Ovary (tissue), 9 donors: ENCODE measurements around the gene HEPN1. TPM values are rescaled to one million over a fixed set of nuclear protein-coding genes. Genes with fewer than 3 reads are reported as not detected.

Source experiments
- DNase-seq, 5 donors: peaks; one replicate each; pipeline ENCODE4 v3.0.0-alpha.2; 2019 to 2020
- H3K27ac ChIP-seq, 2 donors: fragments of 200-600 bp; one replicate each; pipeline versions ENCODE4 v1.5.1 to v1.8.0; 2019 to 2022
- H3K27me3 ChIP-seq: fragments of 200-600 bp; one replicate; pipeline ENCODE4 v1.8.0; 2022
- H3K36me3 ChIP-seq: fragments of 200-600 bp; sonication (generic); one replicate; pipeline ENCODE4 v1.5.1; 2019
- H3K4me1 ChIP-seq: one replicate; pipeline ENCODE4 v1.8.1; 2013; ENCODE audit warnings: mild to moderate bottlenecking, moderate library complexity; ENCODE audit not compliant: insufficient read depth
- H3K4me3 ChIP-seq: fragments of 200-600 bp; sonication (generic); one replicate; pipeline ENCODE4 v1.5.1; 2017
- H3K9me3 ChIP-seq, 2 donors: fragments of 200-600 bp in 1 of 2; sonication (generic) in 1 of 2; one replicate each; pipeline versions ENCODE4 v1.5.1 to v1.8.1; 2013 to 2019; ENCODE audit warnings: mild to moderate bottlenecking in 1 of 2, moderate library complexity in 1 of 2
- EP300 ChIP-seq: sonication (generic); formaldehyde crosslinking; IDR thresholded peaks from one replicate; pipeline ENCODE4 v1.6.1; 2017; ENCODE audit warnings: antibody characterized with exemption
- POLR2A ChIP-seq: fragments of 450-650 bp; IDR thresholded peaks from one replicate; pipeline ENCODE4 v1.6.1; 2017; ENCODE audit warnings: antibody characterized with exemption, mild to moderate bottlenecking, moderate library complexity
- WGBS, 3 donors: extraction: QIAGEN DNeasy Blood & Tissue Kit in 1 of 3; methylation state at CpG; one replicate each; pipeline versions ENCODE4 v1.1.5 to v1.1.7; 2013 to 2017; 5-methylcytosine and 5-hydroxymethylcytosine counted together
- intact Hi-C, 4 donors: fragments of 100-400 bp; cut with DNase I; formaldehyde crosslinking; loops; one replicate each; pipeline versions ENCODE4 v1.11.0 to v1.15.1; 2022 to 2023
- polyA plus RNA-seq, 2 donors: library from polyadenylated mRNA; stranded (reverse); fragments of 200-250 nt in 1 of 2; fragments of 350-450 nt in 1 of 2; fragmentation: Illumina TruSeq in 1 of 2; extraction: RNeasy Lipid Tissue Mini Kit (QIAGEN cat#74804) in 1 of 2; gene quantifications; one replicate each; pipeline ENCODE4 v1.2.3, GENCODE V29; 2013 to 2014
- total RNA-seq, 7 donors: library from RNA; depleted of rRNA in 2 of 7; stranded (reverse); fragments of >200 nt in 2 of 7; fragmentation: NEBNext Ultra II Directional in 3 of 7; extraction: Animal tissue kit (Norgen Biotek cat#: 25700) in 3 of 7; gene quantifications; one replicate each; pipeline versions ENCODE4 v1.1.0 to v1.2.4, GENCODE V29; 2016 to 2023
- TF ChIP-seq, protein P1 (sequence below), 3 donors: fragments of 450-650 bp in 2 of 3; fragments of 200-600 bp in 1 of 3; IDR thresholded peaks; one replicate each; pipeline versions ENCODE4 v1.5.1 to v1.8.0; 2016 to 2022; ENCODE audit warnings: antibody characterized with exemption in 3 of 3, mild to moderate bottlenecking in 1 of 3
- donor health status: DM: no; HTN: no; CAD: no; lungs with moderate emphysema.
- donor health status: DM: no; HTN: no; CAD: no.
- donor health status: Bipolar disorder and iron deficiency.
- donor health status: DM: yes; HTN: yes; CAD: no.
- donor health status: DM: no; HTN: no; CAD: no.
- donor health status: DM: yes; HTN: yes; CAD: no.

HEPN1 gene
- total and polyA plus RNA-seq, 9 donors = 0.24 to 0.48 TPM; not detected in 7

DNA sequence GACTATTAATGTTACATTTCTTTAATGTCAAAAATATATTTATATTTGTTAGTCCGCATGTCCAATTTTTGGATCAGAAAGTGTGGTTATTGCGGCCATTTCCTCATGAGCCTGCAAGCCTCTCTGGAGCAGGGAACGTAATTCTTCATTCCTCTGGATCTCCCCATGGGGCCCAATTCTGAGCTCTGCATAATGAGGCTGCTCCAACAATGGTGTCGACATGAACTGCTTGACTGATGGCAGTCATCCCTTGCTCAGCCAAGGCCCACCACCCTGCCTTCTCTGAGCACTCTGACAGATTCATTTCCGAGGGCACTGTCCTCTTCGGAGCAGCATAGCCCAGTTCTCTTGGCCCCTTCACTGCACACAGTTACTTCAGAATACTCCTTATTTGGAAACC, 19.9 kb downstream of the HEPN1 start:
- H3K4me3 ChIP-seq = no peak overlapping the region
- intact Hi-C loops = no loop called here
- no peak for DNase-seq
- TF ChIP-seq EP300 (no peak), POLR2A (no peak)
- TF ChIP-seq, protein P1, sequence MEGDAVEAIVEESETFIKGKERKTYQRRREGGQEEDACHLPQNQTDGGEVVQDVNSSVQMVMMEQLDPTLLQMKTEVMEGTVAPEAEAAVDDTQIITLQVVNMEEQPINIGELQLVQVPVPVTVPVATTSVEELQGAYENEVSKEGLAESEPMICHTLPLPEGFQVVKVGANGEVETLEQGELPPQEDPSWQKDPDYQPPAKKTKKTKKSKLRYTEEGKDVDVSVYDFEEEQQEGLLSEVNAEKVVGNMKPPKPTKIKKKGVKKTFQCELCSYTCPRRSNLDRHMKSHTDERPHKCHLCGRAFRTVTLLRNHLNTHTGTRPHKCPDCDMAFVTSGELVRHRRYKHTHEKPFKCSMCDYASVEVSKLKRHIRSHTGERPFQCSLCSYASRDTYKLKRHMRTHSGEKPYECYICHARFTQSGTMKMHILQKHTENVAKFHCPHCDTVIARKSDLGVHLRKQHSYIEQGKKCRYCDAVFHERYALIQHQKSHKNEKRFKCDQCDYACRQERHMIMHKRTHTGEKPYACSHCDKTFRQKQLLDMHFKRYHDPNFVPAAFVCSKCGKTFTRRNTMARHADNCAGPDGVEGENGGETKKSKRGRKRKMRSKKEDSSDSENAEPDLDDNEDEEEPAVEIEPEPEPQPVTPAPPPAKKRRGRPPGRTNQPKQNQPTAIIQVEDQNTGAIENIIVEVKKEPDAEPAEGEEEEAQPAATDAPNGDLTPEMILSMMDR (IDR thresholded peaks at IDR 0.05) = no peak
- H3K36me3 ChIP-seq = no peaks in the 10 kb centered on the region
- no peaks in the 10 kb centered on the region for H3K4me1 ChIP-seq
- no peak overlapping the region for H3K27ac ChIP-seq
- 70 to 77% (median 72%) methylated on average over 6 of the region's 6 CpGs for WGBS, 3 donors
- no peaks in the 10 kb centered on the region for H3K27me3 ChIP-seq
- no peaks in the 10 kb centered on the region for H3K9me3 ChIP-seq

DNA sequence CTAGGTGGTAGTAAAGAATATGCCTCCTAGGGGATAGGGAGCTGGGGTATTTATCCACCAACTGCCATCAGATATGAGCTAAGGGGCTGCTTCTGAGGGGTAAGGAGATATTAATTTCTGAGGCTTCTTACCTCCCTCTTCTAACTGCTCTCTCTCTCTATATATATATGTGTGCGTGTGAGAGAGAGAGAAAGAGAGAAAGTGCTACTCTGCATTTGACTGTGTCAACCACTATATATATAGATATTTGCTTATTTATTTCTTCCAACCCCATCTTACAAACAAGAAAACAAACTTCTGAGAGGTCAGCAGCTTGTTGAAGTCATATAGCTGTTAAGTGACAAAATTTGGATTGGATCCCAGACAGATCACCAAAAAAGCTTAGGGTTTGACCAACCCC, 22.7 kb downstream of the HEPN1 start:
- H3K9me3 ChIP-seq = no peaks in the 10 kb centered on the region
- no peak for DNase-seq
- H3K36me3 ChIP-seq = no peaks in the 10 kb centered on the region
- TF ChIP-seq POLR2A = no peak
- TF ChIP-seq, protein P1 (IDR thresholded peaks at IDR 0.05) = no peak
- TF ChIP-seq EP300 = no peak
- no peaks in the 10 kb centered on the region for H3K27me3 ChIP-seq
- no peak overlapping the region for H3K27ac ChIP-seq
- H3K4me3 ChIP-seq = no peak overlapping the region
- 83 to 95% (median 90%) methylated on average over 1 of the region's 1 CpG for WGBS, 3 donors
- no peaks in the 10 kb centered on the region for H3K4me1 ChIP-seq
- intact Hi-C loops = loop anchor here in 1 of 4 donors (10.0 kb wide), 1 partner anchor 67 kb away; no protein-coding TSS in a partner anchor

DNA sequence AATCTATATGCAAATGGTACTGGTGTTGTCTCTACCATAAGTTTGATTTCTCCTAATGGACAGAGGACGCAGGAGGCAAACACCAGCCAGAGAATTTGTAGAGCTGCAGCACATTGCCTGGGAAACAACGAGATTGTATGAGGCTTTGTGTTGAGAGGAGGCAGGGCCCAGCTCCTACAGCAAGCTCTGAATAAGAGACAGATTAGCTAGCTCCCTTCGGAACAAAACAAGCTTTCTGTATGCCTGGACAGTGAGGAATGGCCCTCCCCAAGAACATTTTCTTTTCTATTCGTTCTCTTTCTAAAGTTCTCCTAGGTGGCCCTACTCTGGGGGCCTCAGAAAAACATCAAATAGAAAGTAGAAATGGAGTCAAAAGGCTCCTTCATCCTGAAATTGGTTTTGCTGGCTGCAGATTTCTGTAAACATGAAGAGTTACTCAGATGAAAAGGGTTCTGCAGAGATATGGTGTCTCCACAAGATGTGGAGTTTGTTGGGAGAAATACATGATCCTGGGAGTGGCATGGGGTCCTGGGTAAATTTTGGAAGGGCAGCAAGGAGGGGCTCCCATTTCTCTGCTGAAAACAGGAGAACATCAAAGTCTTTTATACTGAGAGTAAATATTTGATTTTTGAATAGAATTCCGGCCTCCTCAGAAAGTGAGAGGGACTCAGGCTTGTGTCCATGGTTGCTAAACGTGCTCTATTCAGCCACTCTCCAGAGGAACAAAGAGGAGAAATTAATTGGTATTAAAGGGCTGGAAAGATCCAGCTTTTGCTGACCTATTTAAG, 23.6 kb downstream of the HEPN1 start:
- Histone ChIP-seq H3K9me3 (no peaks in the 10 kb centered on the region), H3K36me3 (no peaks in the 10 kb centered on the region), H3K4me3 (no peak overlapping the region), H3K27ac (no peak overlapping the region), H3K4me1 (no peaks in the 10 kb centered on the region), H3K27me3 (no peaks in the 10 kb centered on the region)
- intact Hi-C loops = loop anchor here in 1 of 4 donors (10.0 kb wide), 1 partner anchor 68 kb away; no protein-coding TSS in a partner anchor
- 64 to 69% (median 67%) methylated on average over 6 of the region's 6 CpGs for WGBS, 3 donors
- TF ChIP-seq POLR2A = no peak
- TF ChIP-seq EP300 = no peak
- TF ChIP-seq, protein P1 (IDR thresholded peaks at IDR 0.05) = no peak
- no peak for DNase-seq

DNA sequence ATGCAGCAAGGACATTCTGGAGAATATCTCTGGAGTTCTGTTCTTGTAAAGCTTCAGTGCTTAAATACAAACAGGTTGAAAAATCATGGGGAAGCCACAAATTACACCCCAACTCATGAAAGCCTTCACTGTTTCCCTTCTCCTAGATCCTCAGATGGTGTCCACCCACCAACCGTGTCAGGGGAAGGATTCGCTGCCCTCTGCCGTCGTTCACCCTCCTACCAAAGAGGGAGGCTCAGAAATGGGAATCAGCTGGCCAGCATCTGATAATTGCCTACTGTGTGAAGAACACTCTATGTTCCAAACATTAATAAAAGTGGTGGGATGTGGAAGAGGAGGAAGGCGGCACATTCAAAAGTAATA, 24.2 kb downstream of the HEPN1 start:
- Histone ChIP-seq H3K36me3 (no peaks in the 10 kb centered on the region), H3K4me1 (no peaks in the 10 kb centered on the region), H3K9me3 (no peaks in the 10 kb centered on the region), H3K27ac (no peak overlapping the region), H3K27me3 (no peaks in the 10 kb centered on the region), H3K4me3 (no peak overlapping the region)
- intact Hi-C loops = loop anchor here in 1 of 4 donors (10.0 kb wide), 1 partner anchor 68 kb away; no protein-coding TSS in a partner anchor
- WGBS, 3 donors = 49 to 62% (median 55%) methylated on average over 5 of the region's 5 CpGs
- TF ChIP-seq POLR2A (no peak), EP300 (no peak)
- TF ChIP-seq, protein P1 (IDR thresholded peaks at IDR 0.05) = no peak
- DNase-seq = no peak
